Measurements from ENCODE around the gene SLC24A3.
"Not testable (repeated sequence)": the region's sequence is repeated elsewhere in the genome, so short reads cannot be mapped to it uniquely, and the experiment has no call there.

Gene SLC24A3

DNA sequence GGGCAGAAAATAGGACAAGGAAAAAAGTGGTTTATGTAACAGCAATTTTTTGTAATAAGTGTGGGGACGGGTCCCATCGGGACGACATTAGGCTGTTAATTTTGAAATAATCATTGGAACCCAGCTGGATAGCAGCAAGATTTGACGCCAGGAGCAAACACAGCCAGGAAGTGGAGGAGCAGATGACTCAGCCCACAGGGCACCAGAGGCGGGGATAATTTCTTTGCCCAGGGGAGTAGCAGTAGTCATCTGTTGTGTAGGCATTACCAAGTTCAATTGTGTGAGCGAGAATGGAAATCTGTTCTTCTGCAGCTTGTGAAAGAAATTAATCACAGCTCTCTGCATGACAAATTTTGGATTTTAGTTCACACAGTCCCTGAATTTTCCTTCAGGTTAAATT is 523.0 kb downstream of the SLC24A3 start:
- peak; percentile 87 for DNase-seq

- no peak for DNase-seq
Observed at GRCh38 chr20:19737025-19737424, 524.6 kb downstream of the SLC24A3 start.

- no peak for DNase-seq
Observed at GRCh38 chr20:19738951-19739350, 526.5 kb downstream of the SLC24A3 start.

DNA sequence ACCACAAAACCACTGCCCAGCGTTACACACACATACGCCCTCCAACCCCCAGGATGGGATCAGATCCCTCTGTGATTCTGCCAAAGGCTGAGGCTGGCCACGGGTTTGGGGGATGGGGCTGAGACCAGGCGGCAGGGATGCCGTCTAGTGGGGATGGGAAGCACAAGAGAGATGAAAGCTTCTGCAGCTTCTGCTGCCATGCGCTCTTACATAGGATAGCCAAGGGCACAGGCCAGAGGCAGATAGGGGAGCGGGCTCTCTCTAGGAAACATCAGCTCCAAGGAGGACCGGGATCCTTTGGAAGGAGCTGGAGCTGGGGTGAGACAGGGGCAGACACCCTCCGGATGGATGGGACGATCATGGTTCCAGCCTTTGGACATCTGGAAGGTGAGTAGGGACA is 526.9 kb downstream of the SLC24A3 start:
- no peak for DNase-seq

DNA sequence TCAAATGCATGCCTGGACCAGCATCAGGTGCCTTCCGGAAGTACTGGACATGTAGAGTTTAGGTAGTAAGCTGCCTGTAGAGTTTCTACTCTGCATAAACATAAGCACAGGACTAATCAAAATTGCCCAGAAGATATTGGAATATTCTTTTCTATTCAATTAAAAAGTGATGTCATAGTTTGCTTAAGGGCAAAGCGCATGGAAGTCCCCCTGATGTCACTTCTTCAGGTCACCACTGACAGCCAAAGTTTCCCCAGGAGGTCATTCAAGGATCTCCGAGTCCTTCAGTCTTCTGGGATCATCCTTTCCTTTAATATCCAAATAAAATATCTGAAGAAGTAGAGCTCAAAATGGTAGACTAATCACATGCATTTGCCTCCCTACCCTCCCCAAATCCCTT is 528.1 kb downstream of the SLC24A3 start:
- DNase-seq = no peak

- no peak for DNase-seq
Observed at GRCh38 chr20:19741924-19742323, 529.5 kb downstream of the SLC24A3 start.

DNA sequence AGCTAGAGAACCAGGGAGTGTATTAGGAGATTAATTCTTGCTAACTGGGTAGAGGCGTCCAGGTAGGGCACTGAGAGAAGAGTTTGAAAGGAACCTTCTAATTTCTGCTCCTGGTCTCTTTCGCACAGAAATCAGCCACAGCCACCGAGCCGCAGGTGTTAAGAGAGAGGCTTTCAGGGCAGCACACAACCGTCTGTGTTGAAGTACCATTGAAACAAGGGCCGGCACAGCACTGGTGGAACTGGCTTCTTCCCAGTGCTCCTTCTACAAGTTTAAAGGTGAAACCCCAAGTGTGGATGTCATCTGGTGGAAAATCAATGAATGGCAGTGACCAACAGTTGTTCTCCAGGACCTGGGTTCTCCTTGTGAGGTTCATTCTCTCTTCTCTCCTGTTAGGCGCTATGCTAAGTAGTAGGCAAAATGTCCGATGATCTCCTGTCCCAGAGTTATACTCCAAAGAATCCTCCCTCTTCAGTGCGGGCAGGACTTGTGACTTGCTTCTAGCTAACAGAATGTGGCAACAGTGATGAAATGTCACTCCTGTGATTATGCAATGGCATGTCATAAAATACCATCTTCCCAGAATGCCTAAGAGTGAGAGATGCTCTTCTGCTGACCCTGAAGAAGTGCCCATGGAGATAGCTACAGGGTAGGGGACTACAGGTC is 530.7 kb downstream of the SLC24A3 start:
- no peak for DNase-seq

- DNase-seq = no peak
Observed at GRCh38 chr20:19743640-19743995, 531.2 kb downstream of the SLC24A3 start.

- DNase-seq = no peak
Observed at GRCh38 chr20:19745106-19745505, 532.7 kb downstream of the SLC24A3 start.

- DNase-seq = no peak
Observed at GRCh38 chr20:19745584-19745983, 533.1 kb downstream of the SLC24A3 start.

GRCh38 chr20:19746396-19746795 is 534.0 kb downstream of the SLC24A3 start:
- DNase-seq = no peak

DNA sequence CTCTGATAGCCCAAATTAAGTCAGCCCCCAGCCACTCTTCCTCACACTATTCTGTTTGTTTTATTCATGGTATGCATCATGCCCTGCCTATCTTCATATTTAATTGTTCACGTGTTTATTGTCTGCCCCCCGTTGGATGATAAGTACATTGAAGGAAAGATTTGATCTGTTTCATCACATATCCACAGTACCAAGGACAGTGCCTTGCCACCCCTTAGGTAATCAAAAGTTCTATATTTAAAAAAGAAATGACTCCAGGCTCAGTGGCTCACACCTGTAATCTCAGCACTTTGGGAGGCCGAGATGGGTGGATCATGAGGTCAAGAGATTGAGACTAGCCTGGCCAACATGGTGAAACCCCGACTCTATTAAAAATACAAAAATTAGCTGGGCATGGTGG is 535.5 kb downstream of the SLC24A3 start:
- DNase-seq = no peak

DNA sequence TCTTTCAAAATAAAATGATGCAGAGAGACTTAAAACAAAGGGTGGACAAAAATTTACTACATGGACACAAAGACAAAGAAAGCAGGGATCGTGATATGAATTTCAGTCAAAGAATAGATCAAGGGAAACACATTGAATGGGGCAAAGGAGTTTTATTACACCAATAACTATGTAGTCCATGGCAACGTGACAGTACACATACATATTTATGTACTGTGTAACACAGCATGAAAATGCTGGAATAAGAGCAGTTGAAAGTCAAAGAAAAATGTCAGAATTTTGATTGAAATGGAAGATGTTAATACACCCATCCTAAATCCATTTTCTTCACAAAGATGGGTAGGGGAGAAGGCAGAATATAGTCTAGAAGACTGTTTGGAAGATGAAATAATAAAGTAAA is 536.2 kb downstream of the SLC24A3 start:
- no peak for DNase-seq

GRCh38 chr20:19749618-19750071 is 537.2 kb downstream of the SLC24A3 start:
- DNase-seq = no peak

GRCh38 chr20:19750101-19750606 is 537.7 kb downstream of the SLC24A3 start:
- DNase-seq = no peak

DNA sequence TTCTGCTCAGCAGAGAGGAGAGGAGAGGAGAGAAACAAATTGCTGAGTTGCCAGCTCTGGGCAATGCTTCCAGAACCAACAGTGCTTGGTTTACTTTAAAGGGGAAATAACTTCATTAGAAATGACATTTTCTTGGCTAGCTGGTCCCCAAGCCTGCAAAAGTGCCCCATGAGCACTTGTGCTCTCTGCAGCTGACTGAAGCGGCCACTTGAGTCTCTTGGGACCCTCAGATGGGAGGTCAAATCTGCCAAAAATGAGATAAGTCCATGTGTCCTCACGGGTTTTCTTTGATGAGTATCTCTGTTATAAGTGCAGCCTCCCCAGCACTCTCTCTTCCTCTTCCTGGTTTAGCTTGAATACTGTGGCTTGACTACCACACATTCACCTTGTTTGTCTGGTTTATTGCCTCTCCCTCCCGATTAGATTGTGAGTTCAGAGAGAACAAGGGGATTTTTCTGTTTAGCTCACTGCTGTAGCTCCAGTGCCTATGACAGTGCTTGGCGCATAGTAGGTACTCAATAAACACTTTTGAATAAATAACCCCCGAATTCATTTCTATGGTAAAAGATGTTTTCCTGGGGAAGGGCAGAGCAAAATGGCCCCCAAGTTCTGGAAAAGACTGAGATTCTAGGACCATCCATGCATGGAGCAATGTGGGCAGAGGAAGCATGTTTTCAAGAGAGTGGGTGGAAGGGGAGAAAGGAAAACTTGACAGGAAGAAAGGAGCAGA is 538.6 kb downstream of the SLC24A3 start:
- no peak for DNase-seq

GRCh38 chr20:19754201-19754600 is 541.8 kb downstream of the SLC24A3 start:
- not testable (repeated sequence) for DNase-seq

DNA sequence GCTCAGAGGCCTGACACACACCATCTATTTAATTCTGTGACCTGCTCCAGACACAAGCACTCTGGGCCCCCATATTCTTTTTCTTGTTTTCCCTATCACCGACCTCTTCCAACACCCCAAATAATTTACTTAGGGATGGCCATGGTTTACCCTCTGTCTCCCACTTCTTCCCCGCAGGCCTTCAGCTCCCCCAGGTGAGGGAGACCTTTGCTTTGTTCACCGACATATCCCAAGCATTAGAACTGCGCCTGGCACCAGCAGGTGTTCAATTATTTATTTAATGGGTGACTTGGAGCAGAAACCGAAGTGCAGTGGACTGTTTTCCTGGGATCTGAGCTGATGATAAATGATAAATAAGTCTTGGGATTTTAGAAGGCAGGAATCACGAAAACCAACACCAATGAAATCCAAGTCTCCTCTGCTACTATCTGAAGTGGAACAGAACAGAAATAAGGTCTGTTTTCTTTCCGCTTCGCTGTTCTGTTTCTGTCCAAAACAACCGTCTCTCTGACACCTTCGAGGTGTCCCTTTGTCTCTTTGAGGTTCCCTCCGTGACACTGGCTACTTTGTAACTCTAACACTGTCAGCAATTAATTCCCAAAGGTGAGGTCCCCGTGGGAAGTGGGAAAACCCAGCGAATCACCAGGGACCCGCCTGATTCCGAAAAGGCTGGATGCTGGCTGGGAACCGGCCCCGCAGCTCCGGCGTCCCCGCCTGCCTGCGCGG is 544.5 kb downstream of the SLC24A3 start:
- peak; percentile 41 for DNase-seq

GRCh38 chr20:19757487-19758132 is 545.2 kb downstream of the SLC24A3 start:
- peak; percentile 87 for DNase-seq

GRCh38 chr20:19758133-19758500 is 545.7 kb downstream of the SLC24A3 start, which contains the start of gene RIN2:
Gene RIN2 (plus strand): TSS chr20:19758258. CDS start chr20:19889602, 131,344 bp downstream.
- DNase-seq = no peak

- peak; percentile 67 for DNase-seq
Observed at GRCh38 chr20:19758501-19759331, 546.3 kb downstream of the SLC24A3 start.

- DNase-seq = no peak
Observed at GRCh38 chr20:19760371-19760721, 547.9 kb downstream of the SLC24A3 start.

All from NCI-H69 (cell line).